ENCODE results near the gene TMX2. TPM values are rescaled to one million over a fixed set of nuclear protein-coding genes. Genes with fewer than 3 reads are reported as not detected.

TMX2 gene
- polyA plus RNA-seq, 4 donors = 108 to 120 (median 118) TPM

- no peak for DNase-seq (ENCODE audit: low read depth in 4 of 4, low spot score in 2 of 4)
These were observed 50.0 kb downstream of the TMX2 start for GRCh38 chr11:57762235-57762861.

GRCh38 chr11:57763568-57763967, 51.2 kb downstream of the TMX2 start:
- peak in 1 of 4 donors; percentile 75 for DNase-seq (ENCODE audit: low read depth in 4 of 4, low spot score in 2 of 4)

DNA sequence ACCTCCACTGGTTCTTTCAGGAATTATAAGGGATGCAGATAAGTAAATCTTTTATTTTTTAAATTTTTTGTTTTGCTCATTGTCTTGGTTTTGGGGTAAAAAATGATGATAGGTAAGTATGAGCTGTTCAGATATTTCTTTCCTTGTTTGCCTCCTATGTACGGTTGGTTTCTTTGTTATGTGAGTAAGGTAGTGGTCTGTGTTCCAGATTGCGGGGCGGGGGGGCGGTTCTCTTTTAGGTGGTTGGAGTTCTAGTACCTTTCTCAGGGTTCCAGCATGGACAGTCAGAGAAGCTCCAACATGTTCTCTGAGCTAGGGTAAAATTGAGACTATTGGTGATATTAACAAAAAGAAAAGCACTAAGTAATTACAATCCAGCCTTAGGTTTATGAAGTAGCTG, 51.6 kb downstream of the TMX2 start:
- DNase-seq (ENCODE audit: low read depth in 4 of 4, low spot score in 2 of 4) = no peak

- no peak for DNase-seq (ENCODE audit: low read depth in 4 of 4, low spot score in 2 of 4)
These were observed 52.2 kb downstream of the TMX2 start for GRCh38 chr11:57764566-57764965.

DNA sequence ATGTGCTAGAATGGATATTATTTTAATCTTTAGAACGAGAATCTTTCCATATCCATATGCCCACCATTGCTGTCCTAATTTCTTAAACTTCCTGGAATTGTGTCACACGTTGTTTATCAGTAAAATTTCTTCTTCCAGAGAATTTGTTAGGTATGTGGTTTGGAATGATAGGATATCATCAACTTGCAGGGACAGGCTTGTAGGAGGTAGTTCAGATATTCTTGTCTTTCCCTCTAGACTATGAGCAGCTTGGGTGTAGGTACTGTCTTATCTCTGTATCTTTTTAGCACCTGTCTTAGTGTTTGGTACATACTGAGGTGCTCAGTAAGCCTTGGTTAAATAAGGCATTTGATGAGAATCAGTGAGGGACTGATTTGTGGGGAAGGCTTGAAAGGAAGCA, 52.6 kb downstream of the TMX2 start:
- DNase-seq (ENCODE audit: low read depth in 4 of 4, low spot score in 2 of 4) = no peak

- DNase-seq (ENCODE audit: low read depth in 4 of 4, low spot score in 2 of 4) = no peak
These were observed 58.4 kb downstream of the TMX2 start for GRCh38 chr11:57770793-57771192.

DNA sequence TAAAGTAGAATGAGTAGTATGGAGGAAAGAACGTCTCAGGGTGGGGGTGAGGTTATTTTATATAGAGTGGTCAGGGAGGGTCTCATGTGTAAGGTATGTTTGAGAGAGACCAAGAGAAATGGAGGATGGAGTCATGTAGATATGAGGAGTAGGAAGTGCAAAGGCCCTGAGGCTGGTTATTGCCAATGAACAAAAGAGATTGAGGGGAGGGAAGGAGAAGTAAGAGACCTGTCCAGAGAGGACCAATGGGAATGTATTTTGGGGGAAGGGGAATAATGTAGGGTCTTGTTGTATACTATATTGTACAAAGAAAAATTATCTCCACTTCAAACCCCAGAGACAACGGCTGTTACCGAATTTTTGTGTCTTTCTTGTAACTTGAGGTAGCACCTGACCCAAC, 59.0 kb downstream of the TMX2 start:
- DNase-seq (ENCODE audit: low read depth in 4 of 4, low spot score in 2 of 4) = no peak

- DNase-seq (ENCODE audit: low read depth in 4 of 4, low spot score in 2 of 4) = no peak
These were observed 60.2 kb downstream of the TMX2 start for GRCh38 chr11:57772562-57772961.

DNA sequence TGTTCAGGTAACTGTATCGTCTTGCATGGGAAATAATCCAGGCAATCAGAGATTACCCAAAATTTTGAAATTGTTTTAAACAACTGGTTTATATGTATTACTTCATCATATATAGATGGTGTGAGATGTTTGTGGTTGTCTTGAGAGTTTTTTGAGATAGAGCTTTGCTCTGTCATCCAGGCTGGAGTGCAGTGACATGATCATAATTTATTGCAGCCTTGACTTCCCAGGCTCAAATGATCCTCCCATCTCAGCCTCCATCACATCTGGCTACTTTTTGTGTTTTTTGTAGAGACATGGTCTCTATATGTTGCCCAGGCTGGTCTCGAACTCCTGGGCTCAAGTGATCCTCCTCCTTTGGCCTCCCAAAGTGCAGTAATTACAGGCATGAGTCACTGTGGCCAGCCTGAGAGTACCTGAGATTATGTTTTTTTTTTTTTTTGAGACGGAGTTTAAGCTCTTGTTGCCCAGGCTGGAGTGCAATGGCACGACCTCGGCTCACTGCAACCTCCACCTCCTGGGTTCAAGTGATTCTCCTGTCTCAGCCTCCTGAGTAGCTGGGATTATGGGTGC, 60.7 kb downstream of the TMX2 start:
- no peak for DNase-seq (ENCODE audit: low read depth in 4 of 4, low spot score in 2 of 4)

DNA sequence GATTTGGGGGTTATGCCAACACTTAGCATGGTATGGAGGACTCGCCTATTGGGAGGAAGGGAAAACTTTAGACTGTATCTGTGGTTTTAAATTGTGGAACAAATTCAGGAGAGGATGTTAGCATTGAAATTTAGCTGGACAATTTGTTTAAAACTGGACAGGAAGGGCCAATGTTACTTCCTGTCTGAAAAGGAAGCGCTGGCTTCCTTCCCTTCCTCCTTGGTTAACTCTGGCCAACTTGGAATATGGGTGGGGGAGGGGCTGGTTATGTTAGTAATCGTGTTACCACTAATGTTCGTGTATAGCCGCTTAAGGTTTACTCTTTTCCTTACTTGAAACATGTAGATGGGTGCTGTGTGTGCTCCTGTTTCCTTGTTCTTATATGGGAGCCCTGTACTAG, 63.1 kb downstream of the TMX2 start:
- no peak for DNase-seq (ENCODE audit: low read depth in 4 of 4, low spot score in 2 of 4)

DNA sequence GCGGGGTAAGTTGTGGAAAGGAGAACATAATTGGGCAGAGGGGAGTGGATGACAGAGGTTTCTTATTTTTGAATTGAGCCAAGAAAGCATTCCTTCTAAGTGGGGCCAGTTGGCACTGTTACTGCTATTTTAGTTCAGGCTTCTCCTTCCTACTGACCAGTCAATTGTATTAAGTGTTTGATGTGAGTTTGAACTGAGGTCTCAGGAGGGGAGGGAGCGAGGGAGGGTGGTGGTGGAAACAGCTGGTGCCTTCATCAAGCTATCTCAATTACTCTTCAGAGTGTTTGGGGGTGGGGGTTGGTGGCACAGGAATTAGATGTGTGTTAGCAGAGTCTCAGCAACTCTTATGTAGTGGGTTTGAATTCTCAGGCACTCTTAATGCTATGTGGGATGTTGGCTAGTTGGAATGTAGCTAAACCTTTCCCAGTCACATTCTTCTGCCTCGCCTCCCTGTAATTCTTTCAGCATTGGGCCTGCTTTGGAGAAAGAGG, 63.7 kb downstream of the TMX2 start:
- DNase-seq (ENCODE audit: low read depth in 4 of 4, low spot score in 2 of 4) = no peak

GRCh38 chr11:57776577-57777210, 64.3 kb downstream of the TMX2 start:
- DNase-seq (ENCODE audit: low read depth in 4 of 4, low spot score in 2 of 4) = no peak

DNA sequence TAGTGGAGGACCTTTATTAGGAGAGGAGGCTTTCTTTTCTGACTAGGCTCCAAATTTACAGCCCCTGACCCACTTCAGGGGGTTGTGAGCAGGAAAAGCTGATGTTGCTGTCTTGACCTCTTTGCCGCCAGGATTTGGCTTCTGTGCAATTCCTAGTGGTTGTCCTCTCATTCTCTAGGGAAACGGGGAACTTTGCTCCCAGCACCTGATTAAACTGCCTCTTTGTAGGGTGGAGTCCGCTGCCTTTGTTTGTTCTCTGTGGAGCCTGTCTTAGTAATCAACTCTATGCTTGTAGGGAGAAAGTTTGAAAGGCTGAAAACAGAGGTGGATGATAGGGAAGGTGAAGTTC, 65.5 kb downstream of the TMX2 start:
- DNase-seq (ENCODE audit: low read depth in 4 of 4, low spot score in 2 of 4) = no peak

DNA sequence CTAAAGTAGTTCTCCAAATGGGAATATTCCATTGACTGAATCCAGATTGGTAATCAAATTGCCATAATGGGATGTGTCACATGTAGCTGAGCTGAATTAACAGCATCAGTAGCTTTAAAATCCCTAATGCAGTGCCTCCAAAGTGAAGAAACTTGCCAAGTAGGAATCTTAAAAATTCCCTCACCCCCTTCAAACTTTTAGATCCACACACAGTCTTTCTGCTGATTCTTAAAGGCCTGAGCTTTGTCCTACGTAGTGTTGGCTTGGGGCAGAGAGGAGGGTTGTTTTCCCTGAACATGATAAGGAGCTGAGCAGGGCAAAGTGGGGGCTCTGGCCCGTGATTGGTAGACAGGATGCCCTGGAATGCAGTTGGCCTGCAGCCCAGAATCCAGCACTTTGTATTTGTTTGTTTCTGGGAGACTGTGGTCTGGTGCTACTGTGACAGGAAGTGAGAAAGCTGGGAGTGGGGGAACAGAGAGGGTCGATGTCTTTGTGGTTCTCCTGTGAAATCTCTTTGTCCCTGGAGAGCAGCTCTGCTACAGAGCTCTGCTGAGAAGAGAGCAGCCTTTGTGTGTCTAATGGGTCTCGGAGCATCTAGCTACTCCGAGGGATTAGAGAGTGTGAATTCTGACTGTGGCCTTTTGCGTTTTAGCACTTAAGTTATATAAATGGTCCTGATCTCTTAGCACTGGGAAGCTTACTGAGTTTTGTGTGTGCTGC, 66.1 kb downstream of the TMX2 start:
- peak; percentile 90 to 97 (median 93) for DNase-seq (ENCODE audit: low read depth in 4 of 4, low spot score in 2 of 4)

- DNase-seq (ENCODE audit: low read depth in 4 of 4, low spot score in 2 of 4) = no peak
These were observed 66.9 kb downstream of the TMX2 start for GRCh38 chr11:57779276-57779675.

GRCh38 chr11:57781529-57781943, 69.1 kb downstream of the TMX2 start:
- no peak for DNase-seq (ENCODE audit: low read depth in 4 of 4, low spot score in 2 of 4)

GRCh38 chr11:57785072-57785471, 72.7 kb downstream of the TMX2 start:
- no peak for DNase-seq (ENCODE audit: low read depth in 4 of 4, low spot score in 2 of 4)

- DNase-seq (ENCODE audit: low read depth in 4 of 4, low spot score in 2 of 4) = no peak
These were observed 74.0 kb downstream of the TMX2 start for GRCh38 chr11:57786436-57786835.

- no peak for DNase-seq (ENCODE audit: low read depth in 4 of 4, low spot score in 2 of 4)
These were observed 74.7 kb downstream of the TMX2 start for GRCh38 chr11:57787006-57787604.

DNA sequence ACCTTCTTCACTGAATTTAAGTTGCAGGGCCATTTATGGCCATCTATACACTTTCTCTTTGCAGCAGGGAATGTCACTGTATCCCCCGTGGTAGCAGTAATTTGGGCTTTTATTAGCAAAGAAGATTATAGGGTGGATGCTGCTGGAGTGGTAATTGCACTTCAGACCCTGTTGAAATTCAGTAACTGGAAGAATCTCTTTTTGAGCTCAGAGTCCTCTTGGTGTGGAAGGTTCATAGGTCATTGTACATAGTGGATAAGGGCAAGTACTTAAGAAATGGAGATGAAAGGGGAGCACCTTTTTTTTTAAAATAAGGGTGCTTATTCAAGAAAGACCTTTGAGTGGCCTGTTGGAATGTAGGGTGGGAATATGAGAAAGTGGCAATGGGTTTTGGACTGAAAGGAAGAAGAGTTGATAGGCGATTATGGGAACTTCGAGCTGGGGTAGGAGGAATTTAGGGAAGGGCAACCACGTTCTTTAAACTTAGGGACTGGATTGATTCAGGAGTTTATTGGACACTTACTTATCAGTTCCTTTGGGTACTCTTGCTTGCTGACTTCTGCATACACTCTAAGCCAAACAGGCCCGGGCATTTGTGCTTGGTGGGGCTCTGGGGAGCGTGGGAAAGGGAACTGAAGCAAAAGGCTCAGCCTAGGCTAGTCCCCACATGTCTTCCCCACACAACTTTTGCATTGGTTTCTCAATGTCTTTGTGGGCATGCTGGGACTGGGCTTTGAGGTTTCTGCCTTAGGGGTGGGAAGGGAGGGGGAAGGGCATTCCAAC, 75.7 kb downstream of the TMX2 start:
- no peak for DNase-seq (ENCODE audit: low read depth in 4 of 4, low spot score in 2 of 4)
